Activated CD8-positive, alpha-beta memory T cell treated with anti-CD3 and anti-CD28 coated beads for 48 hours (primary cell): ENCODE measurements around the gene IFITM10.
A peak's percentile ranks its signal among the peaks of the same experiment; 100 is the strongest.

Experiments used
- DNase-seq, 3 experiments: peaks; one replicate each; pipeline ENCODE4 v3.0.0-alpha.2; 2020; ENCODE audit warnings: low read depth in 2 of 3, low spot score in 2 of 3

Gene IFITM10

DNA sequence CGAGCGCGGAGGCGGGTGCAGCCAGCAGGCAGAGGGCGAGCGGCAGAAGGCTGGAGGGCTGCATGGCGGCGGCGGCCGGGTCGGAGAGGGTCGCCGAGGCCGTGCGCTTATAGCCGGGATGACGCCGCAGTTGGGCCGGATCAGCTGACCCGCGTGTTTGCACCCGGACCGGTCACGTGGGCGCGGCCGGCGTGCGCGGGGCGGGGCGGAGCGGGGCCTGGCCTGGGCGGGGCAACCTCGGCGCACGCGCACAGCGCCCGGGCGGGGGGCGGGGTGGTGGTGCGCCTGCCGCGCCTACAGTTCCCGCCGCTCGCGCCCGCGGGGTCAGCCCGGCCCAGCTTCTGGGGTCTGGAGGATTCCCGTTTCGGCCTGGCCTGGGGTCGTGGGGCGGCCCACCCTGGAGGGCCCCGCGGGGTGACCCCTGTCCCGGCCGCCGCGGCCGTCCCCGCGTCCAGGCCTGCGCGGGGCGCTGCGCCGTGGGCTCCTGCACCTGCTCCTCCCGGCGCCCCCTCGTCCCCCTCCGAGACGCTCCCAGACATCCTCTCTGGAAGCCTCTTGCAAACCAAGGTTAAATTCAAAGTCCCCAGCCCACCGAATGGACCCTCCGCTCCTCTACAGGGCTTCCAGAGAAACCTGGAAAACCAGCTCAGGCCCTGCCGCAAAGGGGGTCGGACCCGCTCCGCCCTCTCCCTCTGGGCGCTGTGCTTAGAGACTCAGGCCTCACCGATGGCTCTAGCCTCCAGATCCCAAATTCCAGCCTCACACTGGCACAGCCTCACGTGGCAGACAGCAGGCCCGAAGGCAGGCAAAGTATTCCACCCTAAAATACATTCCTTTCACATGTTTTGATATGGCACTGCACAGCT, 13.6 kb upstream of the IFITM10 start, which contains the start of gene CTSD:
Gene CTSD, minus strand, starts transcription at position 132 of the 866 bp plus-strand sequence. Its CDS starts 68 bp downstream, at position 64.
- peak; percentile 86 to 91 (median 89) for DNase-seq

DNA sequence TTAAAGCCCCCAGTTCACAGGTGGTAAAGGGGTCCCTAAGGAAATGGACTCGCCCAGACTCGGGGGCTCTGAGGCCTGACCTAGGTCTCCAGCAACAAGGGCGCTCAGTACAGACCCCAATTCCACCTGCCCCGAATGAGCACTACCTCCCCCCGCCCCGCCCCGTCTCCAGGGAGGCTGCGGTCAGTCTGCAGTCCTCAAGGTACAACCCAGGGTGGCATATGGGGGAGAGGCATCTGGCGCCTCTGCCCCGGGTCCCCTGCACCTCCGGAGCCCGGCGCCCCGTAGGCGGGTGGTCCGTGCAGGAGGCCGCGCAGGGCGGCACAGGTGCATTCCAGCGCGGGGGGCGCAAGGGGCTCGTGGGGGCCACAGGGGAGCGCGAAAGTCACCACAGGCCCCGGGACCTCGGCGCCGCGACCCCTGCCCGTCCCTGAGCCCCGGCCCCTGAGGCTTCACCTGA, 13.0 kb upstream of the IFITM10 start:
- DNase-seq = no peak

DNA sequence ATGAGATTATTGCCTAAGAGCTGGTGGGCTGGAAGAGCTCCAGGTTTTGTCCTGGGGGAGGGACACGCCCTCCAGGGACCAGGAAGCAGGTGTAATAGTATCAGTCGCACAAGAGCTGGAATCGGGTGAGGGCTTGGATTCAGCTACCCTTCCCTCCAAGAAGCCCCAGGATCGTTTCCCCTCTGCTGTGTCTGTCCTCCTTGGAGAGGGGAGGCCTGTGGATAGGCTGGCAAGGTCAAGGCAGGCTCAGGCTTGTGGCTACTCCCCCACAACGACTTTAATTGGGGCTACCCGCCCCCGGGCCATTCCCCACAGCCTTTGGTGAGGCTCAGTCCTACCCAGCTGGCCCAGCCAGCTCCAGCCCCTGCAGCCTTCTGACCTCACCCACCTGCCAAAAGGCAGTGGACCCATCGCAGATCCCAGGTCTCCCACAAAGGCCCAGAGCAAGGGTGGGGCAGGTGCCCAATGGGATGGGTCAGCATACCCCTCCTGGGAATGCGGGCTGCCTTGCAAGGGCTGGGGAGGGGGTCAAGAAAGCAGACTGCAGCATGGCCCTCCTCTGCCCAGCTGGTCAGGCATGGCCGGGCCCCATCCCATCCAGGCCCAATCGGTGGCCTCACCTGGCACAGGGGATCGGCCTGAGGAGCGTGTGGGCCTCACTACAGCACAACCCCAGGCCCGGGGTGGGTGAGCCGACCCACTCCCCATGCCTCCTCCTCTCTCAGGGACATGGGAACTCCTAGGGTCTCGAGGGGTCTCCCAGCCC, 12.3 kb upstream of the IFITM10 start:
- no peak for DNase-seq

DNA sequence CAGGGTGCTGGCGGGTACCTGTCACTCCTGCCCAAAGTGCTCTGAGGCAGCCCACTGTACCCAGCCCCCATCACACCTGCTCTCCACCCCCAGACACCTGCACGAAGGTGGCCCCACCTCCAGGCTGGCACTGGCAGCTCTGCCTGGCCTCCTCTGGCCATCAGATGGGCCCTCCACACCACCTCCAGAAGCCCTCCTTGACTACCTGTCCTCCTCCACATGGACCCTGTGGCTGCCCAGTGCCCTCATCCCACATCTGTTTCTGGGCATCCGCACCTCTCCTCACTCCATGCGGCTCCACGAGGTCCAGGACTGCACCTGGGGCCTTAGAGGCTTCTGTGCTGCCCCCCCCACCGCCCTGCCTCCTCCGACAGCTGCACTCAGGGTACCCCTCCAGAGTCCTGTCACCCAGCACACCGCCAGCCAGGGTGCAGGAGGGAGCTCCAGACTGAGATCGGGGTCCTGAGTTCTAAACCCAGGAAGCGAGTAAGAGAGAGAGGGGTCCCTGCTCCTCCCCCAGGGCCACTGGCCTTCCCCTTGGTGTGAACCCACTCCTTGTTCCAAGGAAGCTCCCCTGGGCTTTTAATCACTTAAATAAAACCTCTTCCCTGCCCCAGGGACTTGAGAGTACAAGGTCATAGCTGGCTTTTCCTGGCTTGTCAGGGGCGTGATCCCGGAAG, 11.6 kb upstream of the IFITM10 start:
- DNase-seq = no peak

DNA sequence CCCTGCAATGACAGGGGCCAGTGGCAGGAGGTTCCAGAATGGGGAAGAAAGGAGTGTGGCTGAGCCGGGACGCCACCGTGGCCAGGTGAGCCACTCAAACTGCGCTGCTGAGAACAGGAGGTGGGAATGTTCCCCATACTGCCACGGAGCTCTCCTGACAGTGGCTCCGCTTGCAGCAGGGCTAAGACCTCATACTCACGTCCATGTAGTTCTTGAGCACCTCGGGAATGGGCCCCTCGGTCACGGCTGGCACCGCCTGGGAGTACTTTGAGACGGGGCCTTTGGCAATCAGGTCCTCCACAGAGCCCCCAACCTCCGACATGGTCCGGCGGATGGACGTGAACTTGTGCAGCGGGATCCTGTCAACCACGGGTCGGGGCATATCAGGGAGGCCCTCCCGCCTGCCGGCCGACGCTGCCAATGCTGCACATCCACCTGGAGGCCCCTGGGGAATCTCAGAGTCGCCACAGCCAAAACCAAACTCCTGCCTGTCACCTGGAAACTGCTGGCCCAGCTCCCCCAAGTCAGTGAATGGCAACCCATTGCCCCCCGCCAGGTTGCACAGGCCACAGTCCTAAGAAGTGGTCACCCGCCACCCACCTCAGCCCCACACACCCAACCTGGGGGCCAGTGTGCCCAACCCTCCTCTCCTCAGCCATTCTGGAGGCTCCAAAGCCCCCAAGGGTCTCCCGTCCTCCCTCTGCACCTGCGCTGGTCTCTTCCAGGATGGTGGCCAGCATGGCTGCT, 10.9 kb upstream of the IFITM10 start:
- no peak for DNase-seq

DNA sequence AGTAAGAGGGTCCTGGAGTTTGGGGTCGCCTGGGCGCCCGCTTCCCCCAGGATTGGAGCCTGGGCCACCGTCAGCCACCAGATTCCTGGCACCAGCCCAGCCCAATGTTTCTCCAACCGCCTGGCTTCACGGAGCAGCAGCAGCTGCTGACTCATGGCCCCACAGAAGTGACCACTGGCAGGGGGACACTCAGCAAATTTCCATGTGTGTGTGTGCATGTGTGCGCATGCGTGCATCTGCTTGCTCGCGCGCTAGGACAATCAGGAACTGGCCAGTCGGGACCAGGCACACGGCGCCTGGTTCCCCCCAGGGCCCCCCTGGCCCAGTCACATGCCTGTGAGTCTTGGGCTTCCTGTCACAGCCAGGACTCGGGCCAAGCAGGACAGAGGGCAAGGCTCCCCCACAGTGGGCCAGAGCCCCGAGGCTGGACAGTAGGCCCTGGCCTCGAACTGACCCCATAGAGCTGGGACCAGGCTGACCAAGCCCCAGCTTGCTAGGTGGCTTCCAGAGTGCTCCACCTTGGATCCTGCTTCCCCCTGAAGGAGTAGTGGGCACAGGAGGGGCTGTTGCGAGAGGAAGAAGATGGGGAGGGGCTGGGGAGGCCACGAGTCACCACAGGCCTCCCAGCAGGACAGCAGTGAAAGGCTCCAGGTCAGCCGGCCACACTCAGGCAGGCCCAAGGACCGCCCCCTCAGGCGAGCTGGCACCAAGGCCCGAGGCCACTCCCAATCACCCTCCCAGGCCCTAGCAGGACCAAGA, 10.1 kb upstream of the IFITM10 start:
- DNase-seq = no peak

DNA sequence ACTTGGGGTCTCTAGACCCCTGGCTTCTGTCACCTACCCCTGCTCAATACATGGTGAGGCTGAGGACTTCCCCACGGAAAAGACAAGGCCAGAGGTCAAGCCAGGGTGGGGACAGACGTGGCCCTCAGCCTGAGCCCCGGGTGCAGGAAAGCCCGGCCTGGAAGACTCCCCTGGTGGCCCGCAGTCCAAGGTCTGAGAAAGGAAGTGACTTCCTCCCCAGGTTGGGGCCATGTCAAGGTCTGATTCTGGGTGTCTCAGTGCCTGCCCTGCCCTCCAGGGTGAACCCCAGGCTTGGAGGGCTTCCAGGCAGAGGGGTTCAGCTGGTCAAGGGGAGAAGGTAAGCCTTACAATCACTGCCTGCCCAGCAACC, 9.4 kb upstream of the IFITM10 start:
- DNase-seq = no peak

DNA sequence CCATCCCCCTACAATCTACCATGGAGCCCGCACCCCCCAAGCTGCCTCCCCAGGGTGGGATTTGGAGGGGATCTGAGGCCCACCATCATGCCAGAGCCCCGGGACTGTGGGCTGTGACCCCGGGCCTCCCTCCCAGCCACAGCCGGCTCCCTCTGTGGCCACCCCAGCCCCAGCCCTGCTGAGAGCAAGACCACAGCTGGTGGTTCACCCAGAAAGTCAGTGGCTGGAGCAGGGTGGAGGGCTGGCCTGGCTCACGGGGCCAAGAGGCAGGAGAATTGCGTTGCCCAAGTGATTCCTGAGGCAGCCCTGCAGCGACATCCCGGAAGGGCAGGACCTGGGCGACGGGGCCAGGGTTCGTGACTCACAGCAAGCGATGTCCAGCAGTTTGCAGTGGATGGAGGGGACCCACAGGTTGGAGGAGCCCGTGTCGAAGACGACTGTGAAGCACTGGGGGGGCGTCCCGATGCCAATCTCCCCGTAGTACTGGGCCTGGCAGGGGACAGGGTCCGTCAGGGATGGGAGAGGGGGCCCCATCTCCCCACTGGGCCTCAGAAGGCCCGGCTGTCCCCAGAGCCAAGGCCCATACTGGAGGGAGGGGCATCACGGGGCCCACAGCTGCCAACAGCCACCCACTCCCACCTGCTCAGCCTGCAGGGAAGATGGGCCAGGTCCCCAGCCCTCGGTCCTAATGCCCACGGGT, 8.9 kb upstream of the IFITM10 start:
- DNase-seq = no peak

DNA sequence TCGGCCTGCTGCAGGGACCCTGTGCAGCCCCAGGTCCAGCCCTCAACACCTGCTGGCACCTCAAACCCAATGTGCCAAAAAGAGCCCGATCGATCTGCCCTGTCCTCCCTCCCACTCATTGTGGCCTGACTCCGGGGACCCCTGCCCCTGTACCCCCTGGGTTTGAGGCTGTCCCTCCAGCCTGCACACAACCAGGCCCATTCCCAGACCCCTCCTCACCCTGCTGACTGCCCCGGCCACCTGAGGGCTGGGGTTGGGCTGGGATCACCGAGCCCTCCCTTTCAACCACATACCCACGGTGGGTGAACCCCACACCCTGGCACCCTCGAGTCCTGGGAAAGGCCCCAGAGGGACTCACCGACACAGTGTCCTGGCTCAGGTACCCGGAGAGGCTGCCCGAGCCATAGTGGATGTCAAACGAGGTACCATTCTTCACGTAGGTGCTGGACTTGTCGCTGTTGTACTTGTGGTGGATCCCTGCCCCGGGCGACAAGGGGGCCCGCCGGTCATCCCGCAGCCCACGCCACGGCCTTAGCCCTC, 8.3 kb upstream of the IFITM10 start:
- DNase-seq = no peak

DNA sequence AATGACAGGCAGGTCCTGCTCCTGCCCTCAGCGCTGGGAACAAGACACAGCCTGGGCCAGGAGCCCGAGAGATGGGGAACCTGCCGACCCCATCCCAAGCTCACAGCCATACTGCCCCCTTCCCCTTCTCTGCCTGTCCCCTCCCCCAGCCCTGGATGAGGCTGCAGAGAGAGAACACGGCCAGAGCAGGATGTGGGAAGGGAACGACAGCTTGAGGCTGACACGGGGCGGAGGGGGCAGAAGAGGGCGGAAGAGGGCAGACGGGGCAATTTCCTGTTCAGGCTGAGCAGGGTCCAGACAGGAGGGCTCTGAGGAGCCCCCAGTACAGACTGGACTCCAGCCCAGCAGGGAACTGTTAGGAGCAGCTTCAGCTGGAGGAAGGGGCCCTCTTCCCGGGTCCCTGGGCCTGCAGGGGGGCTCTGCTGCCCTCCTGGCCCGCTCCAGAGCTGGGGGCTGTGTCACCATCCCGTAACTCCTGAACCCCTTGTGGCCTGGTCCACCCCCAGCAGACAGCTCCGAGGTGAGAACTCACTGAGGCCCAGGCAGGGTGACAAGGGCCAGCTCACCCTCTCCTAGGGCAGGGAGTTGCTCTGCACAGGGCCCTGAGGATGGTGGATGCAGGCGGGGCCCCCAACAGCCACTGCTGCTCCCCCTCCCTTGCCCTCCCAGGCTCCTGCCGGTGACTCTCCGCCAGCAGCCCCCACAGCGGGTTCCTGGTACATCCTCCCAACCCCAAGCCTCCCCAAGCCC, 7.6 kb upstream of the IFITM10 start:
- no peak for DNase-seq

DNA sequence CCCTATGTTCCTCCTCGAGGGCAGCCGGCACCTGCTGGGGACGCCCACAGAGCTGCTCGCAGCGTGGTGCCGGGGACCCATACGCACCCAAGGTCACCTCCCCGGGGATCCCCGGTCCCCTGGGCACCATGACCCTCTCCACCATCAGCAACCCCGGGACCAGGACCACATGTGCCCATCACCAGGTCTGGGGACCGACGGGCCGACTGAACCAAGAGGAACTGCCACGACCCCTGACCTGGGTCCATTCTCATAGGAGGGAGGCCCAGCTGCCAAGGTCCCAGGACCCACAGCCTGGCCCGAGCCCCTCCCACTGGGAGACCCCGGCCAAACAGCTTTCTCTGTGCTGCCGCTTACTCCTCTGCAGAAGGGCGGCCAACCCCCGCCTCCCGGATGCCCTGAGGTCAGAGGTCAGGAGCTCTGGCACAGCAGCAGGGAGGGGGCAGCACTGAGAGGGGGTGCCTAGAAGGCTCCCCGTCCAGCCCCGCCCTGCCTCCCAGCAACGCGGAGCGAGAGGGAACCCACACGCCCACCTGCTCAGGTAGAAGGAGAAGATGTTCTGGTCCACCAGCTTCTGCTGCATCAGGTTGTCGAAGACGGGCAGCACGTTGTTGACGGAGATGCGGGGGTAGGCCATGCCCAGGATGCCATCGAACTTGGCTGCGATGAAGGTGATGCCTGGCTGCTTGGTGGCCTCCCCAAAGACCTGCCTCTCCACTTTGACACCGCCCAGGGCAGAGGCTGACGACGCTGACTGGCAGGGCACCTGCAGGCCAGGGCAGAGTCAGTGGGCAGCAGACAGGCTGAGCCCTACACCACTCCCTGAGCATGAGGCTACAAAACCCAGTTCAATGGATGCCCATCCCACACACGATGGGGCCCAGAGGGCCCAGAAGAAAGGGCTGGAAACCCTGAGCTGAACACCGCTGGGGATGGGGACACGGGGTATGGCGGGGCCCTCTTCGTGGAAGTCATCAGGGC, 6.7 kb upstream of the IFITM10 start:
- no peak for DNase-seq

DNA sequence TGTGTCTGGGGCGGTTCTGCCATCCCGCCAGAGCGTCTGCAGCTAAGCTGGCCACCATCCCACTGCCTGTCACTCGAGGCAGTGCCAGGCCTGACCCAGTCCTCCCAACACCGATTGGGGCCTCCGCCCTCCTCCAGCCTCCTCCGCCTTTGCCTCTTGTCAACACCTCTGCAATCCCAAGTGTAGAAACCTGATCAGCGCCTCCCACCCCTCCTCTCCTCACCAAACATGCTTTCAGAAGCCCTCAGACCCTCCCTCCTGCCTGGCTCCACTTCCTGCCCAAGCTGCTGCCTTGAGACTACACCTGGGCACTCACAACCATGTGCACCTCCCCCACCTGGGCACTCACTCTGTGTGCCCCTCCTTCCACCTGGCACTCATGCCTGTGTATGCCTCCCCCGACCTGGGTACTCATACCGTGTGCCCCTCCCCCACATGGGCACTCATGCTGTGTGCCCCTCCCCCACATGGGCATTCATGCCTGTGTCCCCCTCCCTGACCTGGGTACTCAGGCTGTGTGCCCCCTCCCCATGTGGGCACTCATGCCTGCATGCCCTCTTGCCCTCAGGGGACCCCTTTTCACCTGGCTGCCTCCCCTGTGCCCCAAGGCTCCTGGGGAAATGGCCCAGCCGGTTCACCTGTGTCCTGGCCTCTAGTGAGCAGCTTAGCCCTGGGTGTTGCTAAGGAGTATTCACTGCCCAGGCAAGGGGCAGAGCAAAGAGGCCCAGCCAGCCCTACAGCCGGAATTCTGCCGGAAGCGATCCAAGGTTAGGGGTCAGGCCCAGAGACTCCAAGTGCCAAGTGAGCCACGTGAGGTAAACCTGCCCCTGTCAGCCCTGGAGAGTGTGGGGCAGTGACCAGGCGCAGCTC, 5.5 kb upstream of the IFITM10 start:
- DNase-seq = no peak

DNA sequence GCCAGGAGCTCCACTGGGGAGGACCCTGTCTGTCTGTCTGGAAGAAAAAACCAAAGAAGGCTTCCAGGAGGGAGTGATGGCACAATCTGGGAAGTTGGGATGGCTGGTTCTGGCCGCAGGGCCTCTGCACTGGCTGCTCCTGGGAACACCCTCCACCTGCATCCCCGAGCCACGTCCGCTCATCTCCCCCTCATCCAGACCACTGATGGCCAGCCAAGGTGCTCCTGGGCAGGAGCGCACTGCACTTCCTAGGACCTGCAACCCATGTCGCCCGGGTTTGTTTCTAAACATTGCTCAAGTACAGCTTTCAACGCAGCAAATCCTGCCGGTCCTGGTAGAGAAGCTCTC, 4.9 kb upstream of the IFITM10 start:
- no peak for DNase-seq

DNA sequence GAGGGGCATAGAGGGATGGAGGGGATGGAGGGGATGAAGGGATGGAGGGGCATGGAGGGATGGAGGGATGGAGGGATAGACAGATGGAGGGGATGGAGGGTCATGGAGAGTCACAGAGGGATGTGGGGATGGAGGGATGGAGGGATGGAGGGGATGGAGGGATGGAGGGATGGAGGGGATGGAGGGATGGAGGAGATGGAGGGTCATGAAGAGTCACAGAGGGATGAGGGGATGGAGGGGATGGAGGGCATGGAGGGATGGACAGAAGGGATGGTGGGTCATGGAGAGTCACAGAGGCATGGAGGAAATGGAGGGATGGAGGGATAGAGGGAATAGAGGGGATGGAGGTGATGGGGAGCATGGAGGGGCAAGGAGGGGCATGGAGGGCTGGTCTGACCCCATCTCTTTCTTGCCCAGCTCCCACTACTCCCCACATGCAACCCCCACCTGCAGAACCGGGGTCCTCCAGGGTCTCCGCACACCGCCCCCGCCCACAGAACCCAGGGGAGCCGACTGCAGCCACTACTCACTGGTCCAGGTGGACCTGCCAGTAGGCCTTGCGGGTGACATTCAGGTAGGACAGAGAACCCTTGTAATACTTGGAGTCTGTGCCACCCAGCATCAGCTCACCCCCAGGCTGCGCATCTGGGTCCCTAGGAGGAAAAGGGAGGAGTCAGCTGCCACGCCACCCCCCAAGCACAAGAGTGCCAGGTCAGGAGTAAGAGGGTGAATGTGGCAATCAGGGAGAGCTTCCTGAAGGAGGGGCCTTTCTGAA, 4.2 kb upstream of the IFITM10 start:
- DNase-seq = no peak

DNA sequence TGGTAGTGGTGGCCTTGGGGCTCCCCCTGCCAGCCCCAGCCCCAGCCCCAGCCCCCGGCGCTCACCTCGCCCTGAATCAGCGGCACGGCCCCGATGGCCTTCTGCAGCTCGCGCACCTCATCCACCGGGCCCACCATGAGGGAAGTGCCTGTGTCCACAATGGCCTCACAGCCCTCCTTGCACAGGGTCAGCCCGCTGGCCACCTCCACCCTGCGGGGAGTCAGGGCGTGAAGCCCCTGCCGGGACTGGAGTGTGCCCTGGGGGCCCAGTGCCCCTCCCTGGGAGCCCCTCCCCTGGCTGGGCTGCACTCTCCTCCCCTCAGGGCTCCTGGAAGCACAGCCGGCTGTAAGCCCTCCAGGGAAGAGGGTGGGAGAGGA, 3.5 kb upstream of the IFITM10 start:
- DNase-seq = no peak
